Stomach (tissue), 4 donors: Measurements from ENCODE around the gene EXOC4.

Experiments used
- CTCF ChIP-seq, 7 experiments: fragments of 450-650 bp in 4 of 7; fragments of 200-600 bp in 3 of 7; sonication (generic) in 3 of 7; IDR thresholded peaks; one replicate each; pipeline ENCODE4 v1.5.1; 2016 to 2019; ENCODE audit warnings: antibody characterized with exemption in 7 of 7, control low read depth in 2 of 7, mild to moderate bottlenecking in 1 of 7
- POLR2A ChIP-seq, 4 donors: fragments of 450-650 bp; IDR thresholded peaks; one replicate each; pipeline ENCODE4 v1.6.1; 2016; ENCODE audit warnings: antibody characterized with exemption in 4 of 4, control low read depth in 2 of 4, mild to moderate bottlenecking in 1 of 4, moderate library complexity in 1 of 4
- POLR2AphosphoS5 ChIP-seq, 3 donors: sonication (generic); formaldehyde crosslinking; IDR thresholded peaks; one replicate each; pipeline ENCODE4 v1.6.1; 2016; ENCODE audit warnings: antibody characterized with exemption in 3 of 3

GRCh38 chr7:133573554-133574265, 320.8 kb downstream of the EXOC4 start:
- TF ChIP-seq POLR2A (IDR thresholded peaks at IDR 0.05) = no peak
- no peak for TF ChIP-seq CTCF (IDR thresholded peaks at IDR 0.05)
- no peak for TF ChIP-seq POLR2AphosphoS5 (IDR thresholded peaks at IDR 0.05)
